HG03432 (cell line): Measurements from ENCODE around the gene ZBED4.
"Not testable (repeated sequence)": the region's sequence is repeated elsewhere in the genome, so short reads cannot be mapped to it uniquely, and the experiment has no call there.

ENCODE experiments used
- ATAC-seq: cut with Tn5 transposase; IDR thresholded peaks from one replicate; pipeline ENCODE4 v1.9.1; 2021; ENCODE audit warnings: mild to moderate bottlenecking, moderate library complexity; ENCODE audit not compliant: unreplicated experiment

The ZBED4 gene

GRCh38 chr22:49852898-49853894 lies at the start of gene ZBED4:
Gene ZBED4, plus strand, starts transcription at chr22:49853844. Its CDS starts 29,819 bp downstream, at chr22:49883663.
- peak; percentile 74 for ATAC-seq

- no peak for ATAC-seq
Observed at GRCh38 chr22:49807129-49807528, 46.5 kb upstream of the ZBED4 start.

DNA sequence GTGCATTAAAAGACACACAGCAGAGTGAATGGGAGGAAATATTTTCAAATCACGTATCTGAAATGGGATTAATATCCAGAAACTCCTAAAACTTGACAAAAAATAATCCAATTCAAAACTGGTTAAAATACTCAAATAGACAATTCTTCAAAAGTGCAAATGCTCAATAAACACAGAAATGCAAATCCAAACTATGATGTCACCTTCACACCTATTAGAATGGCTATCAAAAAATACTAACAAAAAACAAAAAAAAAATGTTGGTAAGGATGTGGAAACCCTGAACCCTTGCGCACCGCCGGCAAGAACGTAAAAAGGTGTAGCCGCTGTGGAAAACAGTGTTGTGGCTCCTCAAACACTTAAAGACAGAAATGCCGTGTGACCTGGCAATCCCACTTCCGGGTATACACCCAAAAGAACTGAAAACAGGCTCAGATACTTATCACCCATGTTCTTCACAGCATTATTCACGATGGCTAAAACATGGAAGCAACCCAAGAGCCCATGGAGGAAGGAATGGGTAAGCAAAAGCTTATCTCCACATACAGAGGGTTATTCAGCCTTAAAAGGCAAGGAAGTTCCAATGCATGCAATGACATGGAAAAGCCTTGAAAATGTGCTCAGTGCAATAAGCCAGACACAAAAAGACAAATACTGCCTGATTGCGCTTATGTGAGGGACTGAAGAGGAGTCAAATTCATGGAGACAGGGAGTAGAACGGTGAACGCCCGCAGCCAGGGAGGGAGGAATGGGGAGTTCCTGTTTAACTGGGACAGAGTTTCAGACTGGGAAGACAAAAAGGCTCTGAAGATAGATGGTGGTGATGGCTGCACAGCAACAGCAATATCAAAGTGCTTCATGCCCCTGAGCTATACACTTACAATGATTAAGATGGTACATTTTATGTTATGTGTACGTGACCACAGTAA lies 45.6 kb upstream of the ZBED4 start:
- ATAC-seq, result no peak

DNA sequence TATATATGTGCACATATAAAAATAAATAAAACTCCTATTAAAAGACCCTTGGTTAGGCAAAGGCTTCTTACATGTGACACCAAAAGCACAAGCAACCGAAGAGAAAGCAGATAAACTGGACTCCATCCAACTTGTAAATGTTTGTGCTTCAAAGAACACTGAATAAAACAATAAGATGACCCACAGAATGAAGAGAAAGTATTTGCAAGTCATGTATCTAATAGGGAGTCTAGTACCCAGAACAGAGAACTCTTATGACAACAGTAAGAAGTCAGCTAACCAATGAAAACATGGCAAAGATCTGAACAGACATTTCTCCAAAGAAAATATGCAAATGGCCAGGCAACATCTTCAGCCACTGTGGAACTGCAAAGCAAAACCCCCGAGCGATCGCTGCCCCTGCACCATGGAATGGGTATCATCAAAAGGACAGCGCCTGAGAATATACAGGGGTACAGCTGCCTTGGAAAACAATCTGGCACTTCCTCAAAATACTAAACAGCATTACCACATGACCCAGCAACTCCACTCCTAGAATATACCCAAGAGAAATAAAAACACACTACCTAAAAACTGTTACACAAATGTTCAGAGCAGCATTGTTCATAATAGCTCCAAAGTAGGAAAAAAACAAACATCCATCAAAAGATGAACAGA lies 43.2 kb upstream of the ZBED4 start:
- no peak for ATAC-seq

- no peak for ATAC-seq
Observed at GRCh38 chr22:49811020-49811791, 42.4 kb upstream of the ZBED4 start.

DNA sequence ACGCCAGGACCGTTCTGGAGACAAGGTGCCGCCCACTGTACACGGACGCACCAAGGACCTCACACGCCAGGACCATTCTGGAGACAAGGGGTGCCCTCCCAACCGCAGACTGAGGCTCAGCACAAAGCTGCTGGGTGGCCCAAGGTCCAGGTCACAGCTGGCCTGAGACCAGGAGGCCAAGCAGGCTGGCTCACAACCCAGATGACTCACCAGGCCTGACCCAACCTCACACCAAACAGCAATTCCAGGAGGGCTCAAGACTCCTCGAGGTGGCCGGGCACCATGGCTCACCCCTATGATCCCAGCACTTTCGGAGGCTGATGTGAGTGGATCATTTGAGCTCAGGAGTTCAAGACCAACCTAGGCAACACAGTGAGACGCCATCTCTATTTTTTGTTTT lies 40.8 kb upstream of the ZBED4 start:
- ATAC-seq, result no peak

DNA sequence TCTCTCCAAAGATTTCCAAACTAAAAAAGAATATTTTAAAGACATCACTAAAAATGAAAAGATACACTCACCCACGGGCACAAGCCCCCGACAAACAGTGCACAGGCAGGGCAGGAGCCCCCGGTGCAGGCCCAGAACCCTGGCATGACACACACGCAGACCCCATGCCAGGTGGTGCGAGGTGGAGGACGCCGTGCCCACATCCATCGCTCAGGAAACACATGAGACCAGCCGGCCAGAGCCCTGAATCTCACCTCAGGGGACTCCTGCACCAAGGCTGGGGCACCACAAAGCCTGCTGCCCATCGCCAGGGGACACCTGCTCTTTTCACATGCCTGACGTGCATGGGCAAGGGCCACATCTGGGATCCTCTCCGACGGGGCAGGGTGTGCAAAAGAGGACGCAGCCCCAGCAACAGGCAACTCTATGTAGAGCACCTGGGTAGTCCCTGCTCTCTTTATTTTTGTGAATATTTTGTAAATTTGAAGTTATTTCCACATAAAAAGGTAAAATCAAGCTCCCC lies 39.4 kb upstream of the ZBED4 start:
- ATAC-seq, result no peak

DNA sequence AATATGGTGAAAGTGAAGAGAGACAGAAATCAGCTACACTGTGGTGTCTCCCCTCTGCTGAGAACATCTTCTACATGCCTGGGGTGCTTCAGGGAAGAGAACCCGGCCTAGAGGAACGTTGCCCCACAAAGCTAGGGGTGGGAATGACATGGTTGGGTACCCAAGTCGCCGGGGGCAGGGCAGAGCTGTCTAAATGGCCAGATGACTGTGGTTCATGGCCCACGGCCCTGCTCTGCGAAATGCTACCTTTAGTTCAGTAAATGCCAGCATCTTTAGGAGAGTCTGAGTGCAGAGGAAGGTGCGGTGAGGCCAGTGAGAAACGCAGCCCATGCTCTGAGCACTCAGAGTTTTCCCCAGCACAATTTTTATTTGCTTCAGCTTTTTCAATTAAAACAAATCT lies 38.8 kb upstream of the ZBED4 start:
- no peak for ATAC-seq

DNA sequence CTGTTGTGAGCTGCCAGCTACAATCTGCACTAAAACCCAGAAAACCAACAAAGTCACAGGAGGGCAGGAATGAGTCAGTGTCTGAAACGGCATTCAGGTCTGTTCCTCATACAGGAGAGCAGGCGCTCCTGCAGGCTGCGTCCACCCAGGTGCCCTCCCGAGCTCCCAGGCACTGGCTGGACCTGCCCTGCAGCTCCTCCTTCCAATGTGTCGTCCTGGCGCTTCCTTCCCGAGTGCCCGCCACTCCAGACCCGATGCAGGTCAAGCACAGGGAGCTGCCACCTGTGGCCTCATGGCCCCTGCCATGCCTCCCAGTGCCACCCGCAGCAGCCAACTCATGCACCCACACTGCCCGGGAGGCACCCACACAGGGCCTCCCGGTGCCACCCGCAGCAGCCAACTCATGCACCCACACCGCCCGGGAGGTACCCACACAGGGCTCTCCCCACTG lies 38.0 kb upstream of the ZBED4 start:
- no peak for ATAC-seq

GRCh38 chr22:49817359-49817758 lies 36.3 kb upstream of the ZBED4 start:
- ATAC-seq, result no peak

DNA sequence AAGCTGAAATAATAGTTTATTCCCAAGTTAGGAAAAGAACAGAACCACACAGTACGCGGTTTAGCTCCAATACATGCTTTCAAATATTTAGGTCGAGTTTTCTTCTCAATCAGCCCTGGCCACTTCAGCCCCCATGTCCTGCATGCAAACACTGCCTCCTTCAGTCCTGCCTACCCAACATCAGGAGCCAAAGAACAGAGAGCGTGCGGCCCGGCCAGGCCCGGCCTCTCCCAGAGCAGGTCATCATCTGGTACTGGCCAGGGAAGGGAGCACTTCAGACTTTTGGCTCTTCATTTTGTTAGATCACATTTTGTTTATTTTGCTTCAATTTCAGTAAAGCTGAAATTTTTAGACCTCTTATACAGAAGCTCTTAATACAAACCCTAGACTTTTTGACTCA lies 32.7 kb upstream of the ZBED4 start:
- ATAC-seq, result no peak

GRCh38 chr22:49821741-49822140 lies 31.9 kb upstream of the ZBED4 start:
- ATAC-seq, result not testable (repeated sequence)

GRCh38 chr22:49823289-49824045 lies 30.2 kb upstream of the ZBED4 start:
- no peak for ATAC-seq

DNA sequence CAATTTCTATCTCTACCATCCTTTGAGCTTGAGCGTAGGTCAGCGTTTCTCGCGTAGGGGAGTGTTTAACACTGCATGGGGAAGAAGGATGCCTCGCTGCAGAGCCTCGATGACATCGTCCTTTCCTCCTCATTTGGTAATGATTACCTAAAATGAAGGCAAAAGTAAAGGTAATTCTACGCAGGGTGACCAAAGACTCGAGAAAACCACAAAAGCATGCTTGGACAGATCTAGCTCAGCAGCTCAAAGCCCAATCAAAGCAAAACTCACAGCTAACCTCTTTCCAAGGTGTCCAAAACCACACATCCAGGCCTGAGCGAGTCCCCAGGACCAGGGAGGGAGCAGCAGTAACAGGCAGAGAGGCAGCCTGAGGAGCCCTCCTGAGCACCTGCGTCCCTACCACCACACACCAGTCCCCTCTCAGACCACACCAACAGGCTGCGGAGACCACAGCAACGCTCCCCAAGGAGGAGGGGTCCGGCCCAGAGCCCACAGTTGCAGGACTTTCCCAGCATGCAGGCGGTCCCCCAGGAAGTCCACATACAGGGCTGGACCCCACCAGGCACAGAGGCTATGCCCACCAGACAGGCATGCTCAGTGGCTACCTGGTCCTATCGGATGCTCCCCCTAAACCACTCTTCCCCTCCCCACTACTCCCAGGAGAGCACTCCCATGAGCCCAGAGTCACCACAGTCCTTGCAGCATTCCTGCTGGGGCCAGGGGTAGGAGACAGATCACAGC lies 29.3 kb upstream of the ZBED4 start:
- no peak for ATAC-seq

DNA sequence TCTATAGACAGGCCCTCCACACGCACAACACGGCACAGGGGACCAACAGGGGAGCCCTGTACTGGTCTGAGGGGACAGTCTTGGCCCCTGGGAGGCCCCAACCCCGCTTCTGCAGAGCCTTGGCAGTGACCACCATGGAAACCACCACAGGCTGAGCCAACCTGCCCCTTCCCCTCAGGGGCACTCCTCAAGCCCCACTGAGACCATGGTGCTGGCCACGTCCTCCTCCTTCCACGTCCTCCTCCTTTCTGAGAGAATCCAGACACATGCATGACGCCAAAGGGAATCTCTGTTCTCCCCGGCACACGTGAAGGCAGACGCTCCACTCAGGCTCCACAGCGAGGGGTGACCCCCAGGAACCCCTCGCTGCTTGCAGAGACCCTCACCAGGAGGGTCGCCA lies 28.7 kb upstream of the ZBED4 start:
- no peak for ATAC-seq

- ATAC-seq, result no peak
Observed at GRCh38 chr22:49825436-49825835, 28.2 kb upstream of the ZBED4 start.

- no peak for ATAC-seq
Observed at GRCh38 chr22:49825944-49826602, 27.6 kb upstream of the ZBED4 start.
